GM23248 (cell line): Measurements from ENCODE around the gene SAMD8. TPM values are rescaled to one million over a fixed set of nuclear protein-coding genes. Genes with fewer than 3 reads are reported as not detected.

Experiments used
- DNase-seq: peaks from one replicate; pipeline ENCODE4 v3.0.0-alpha.2; 2015
- H2AFZ ChIP-seq: fragments of 200-600 bp; sonication (generic); 2 replicates; pipeline ENCODE4 v1.6.1; 2016; ENCODE audit warnings: antibody characterized with exemption
- H3F3A ChIP-seq: fragments of 200-600 bp; sonication (generic); 2 replicates; pipeline ENCODE4 v1.6.1; 2016; ENCODE audit warnings: mild to moderate bottlenecking, antibody characterized with exemption, mixed run types; ENCODE audit not compliant: insufficient read depth
- H3K27ac ChIP-seq: fragments of 200-600 bp; sonication (generic); 2 replicates; pipeline ENCODE4 v1.5.1; 2016; ENCODE audit warnings: mild to moderate bottlenecking
- H3K27me3 ChIP-seq: fragments of 200-600 bp; sonication (generic); replicated peaks from 2 replicates; pipeline ENCODE4 v1.6.1; 2016; ENCODE audit warnings: mild to moderate bottlenecking; ENCODE audit not compliant: insufficient read depth
- H3K36me3 ChIP-seq: fragments of 200-600 bp; sonication (generic); 2 replicates; pipeline ENCODE4 v1.6.1; 2016; ENCODE audit warnings: low read depth, mild to moderate bottlenecking
- H3K4me1 ChIP-seq: fragments of 200-600 bp; sonication (generic); 2 replicates; pipeline ENCODE4 v1.6.1; 2016; ENCODE audit warnings: mild to moderate bottlenecking; ENCODE audit not compliant: insufficient read depth
- H3K4me2 ChIP-seq: fragments of 200-600 bp; sonication (generic); one replicate; pipeline ENCODE4 v1.6.1; 2016; ENCODE audit warnings: mild to moderate bottlenecking; ENCODE audit not compliant: unreplicated experiment
- H3K4me3 ChIP-seq: fragments of 200-600 bp; sonication (generic); 2 replicates; pipeline ENCODE4 v1.5.1; 2016; ENCODE audit warnings: mild to moderate bottlenecking
- H3K79me2 ChIP-seq: fragments of 200-600 bp; sonication (generic); 2 replicates; pipeline ENCODE4 v1.6.1; 2016; ENCODE audit warnings: mild to moderate bottlenecking; ENCODE audit not compliant: insufficient read depth
- H3K9ac ChIP-seq: fragments of 200-600 bp; sonication (generic); 2 replicates; pipeline ENCODE4 v1.6.1; 2016; ENCODE audit warnings: mild to moderate bottlenecking
- H3K9me2 ChIP-seq: fragments of 200-600 bp; sonication (generic); 2 replicates; pipeline ENCODE4 v1.6.1; 2016; ENCODE audit warnings: mixed run types, mild to moderate bottlenecking, moderate library complexity; ENCODE audit not compliant: insufficient read depth
- H3K9me3 ChIP-seq: fragments of 200-600 bp; sonication (generic); one replicate; pipeline ENCODE4 v1.6.1; 2017; ENCODE audit warnings: low read depth
- H4K20me1 ChIP-seq: fragments of 200-600 bp; sonication (generic); 2 replicates; pipeline ENCODE4 v1.6.0; 2016; ENCODE audit not compliant: insufficient read depth
- EZH2 ChIP-seq: fragments of 200-600 bp; sonication (generic); IDR thresholded peaks from 2 replicates; pipeline ENCODE4 v1.6.1; 2018; ENCODE audit warnings: antibody characterized with exemption, mild to moderate bottlenecking; ENCODE audit not compliant: insufficient read depth, poor library complexity, severe bottlenecking
- EZH2phosphoT487 ChIP-seq: fragments of 200-600 bp; sonication (generic); IDR thresholded peaks from 2 replicates; pipeline ENCODE4 v1.6.1; 2018; ENCODE audit warnings: antibody characterized with exemption, moderate library complexity, mild to moderate bottlenecking, low read depth; ENCODE audit not compliant: insufficient read depth
- WGBS, 2 experiments: methylation state at CpG; one replicate each; pipeline ENCODE4 v1.1.6; 2015 to 2017; ENCODE audit warnings: low lambda C conversion rate in 2 of 2, low coverage in 1 of 2; ENCODE audit errors: missing lambda C conversion rate in 2 of 2; 5-methylcytosine and 5-hydroxymethylcytosine counted together
- in situ Hi-C: fragments of 300-500 bp; cut with MboI; formaldehyde crosslinking; loops from 2 replicates; pipeline ENCODE4 v1.15.0; 2020
- polyA plus RNA-seq: library from polyadenylated mRNA; unstranded; fragments of >200 nt; fragmentation: Nextera tagmentation; extraction: Ambion mirVana; gene quantifications from 2 replicates; pipeline ENCODE4 v1.2.1, GENCODE V29; 2016
- total RNA-seq: library from RNA; depleted of rRNA; stranded (reverse); fragments of >200 nt; shearing (Covaris generic); gene quantifications from 2 replicates; pipeline ENCODE4 v1.2.3, GENCODE V29; 2014

The SAMD8 gene
- total and polyA plus RNA-seq, 2 experiments from 2014 or later: 16.9 to 30.5 TPM

DNA sequence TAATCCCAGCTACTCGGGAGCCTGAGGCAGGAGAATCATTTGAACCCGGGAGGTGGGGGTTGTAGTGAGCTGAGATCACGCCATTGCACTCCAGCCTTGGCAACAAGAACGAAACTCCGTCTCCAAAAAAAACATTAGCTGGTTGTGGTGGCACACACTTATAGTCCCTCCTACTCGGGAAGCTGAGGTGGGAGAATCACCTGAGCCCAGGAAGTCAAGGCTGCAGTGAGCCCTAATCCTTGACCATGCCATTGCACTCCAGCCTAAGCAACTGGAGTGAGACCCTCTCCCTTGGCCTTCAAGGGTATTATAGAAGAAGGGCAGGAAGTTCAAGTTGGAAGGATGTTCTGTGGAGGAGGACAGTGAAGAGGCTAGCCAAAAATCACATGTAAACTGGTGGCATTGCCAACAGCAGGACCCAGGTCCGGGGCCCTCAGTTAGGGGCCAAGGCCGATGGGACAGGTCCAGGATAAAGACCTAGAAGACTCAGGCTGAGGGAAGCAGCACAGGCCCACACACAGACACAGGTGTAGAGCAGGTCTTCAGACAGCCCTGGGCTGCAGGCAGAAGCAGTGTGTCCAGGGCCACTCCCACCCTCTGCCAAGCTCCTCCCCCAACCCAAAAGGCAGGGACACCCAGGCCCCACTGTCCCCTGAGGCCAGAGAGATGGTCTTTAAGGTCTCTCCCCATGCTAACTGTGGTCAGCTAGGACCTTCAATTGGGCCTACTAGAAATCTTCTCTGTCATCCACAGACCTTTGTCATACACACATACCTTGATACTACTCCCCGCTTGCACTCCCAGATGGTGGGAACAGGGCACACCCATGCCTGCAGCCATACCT is 8.4 kb upstream of the SAMD8 start:
- H3K4me1 ChIP-seq: no peaks in the 10 kb centered on the region
- no peaks in the 10 kb centered on the region for H3K9me3 ChIP-seq
- in situ Hi-C loops: loop anchor here (10.0 kb wide), 1 partner anchor 858 kb away; no protein-coding TSS in a partner anchor
- no peaks in the 10 kb centered on the region for H3K27me3 ChIP-seq
- no peaks in the 10 kb centered on the region for H4K20me1 ChIP-seq
- no peaks in the 10 kb centered on the region for H3K36me3 ChIP-seq
- H3K79me2 ChIP-seq: no peaks in the 10 kb centered on the region
- H3K27ac ChIP-seq: no peak overlapping the region
- no peak overlapping the region for H2AFZ ChIP-seq
- DNase-seq: no peak
- TF ChIP-seq EZH2phosphoT487 (no peak), EZH2 (no peak)
- no peaks in the 10 kb centered on the region for H3K9me2 ChIP-seq
- no peaks in the 10 kb centered on the region for H3F3A ChIP-seq
- no peak overlapping the region for H3K4me3 ChIP-seq
- WGBS, 2 experiments: 89 to 91% methylated on average over 9 of the region's 9 CpGs
- H3K9ac ChIP-seq: no peak overlapping the region
- H3K4me2 ChIP-seq: no peak overlapping the region

DNA sequence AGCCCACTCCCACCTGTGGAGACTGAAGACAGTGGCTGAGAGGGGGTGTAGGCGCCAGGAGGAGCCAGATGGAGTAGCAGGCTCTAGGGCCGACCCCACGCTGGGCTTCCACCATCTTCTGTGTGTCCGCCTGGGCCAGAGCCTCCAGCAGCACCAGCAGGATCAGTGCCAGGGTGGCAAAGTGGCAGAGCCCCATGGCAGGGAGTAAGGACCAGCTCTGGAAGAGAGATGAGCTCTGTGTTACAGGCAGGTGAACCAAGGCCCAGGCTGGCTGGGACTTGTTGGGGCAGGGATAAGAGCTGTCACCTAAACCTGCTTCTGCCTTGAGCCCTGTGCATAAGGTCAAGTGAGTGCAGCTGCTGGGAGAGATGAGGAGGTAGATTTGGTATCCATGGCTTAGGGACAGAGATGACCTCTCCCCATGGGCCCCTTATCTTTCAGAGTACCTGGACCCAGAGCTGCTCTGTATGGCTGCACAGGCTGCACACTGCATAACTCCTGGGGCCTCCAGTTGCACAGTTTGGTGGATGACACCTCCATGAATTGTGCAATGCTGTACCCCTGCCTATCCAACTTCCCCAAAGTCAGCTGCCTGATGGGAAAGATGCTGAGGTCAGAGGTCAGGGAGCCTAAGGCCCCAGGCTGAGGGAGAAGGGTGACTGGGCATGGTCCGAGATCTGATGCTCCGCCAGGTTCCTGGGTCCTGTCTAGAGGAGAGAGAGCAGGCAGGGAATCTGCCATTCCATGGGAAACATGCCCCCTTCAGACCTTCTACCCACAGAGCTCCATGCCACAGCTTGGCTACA is 7.4 kb upstream of the SAMD8 start:
- 95 to 100% methylated on average over 5 to 6 of the region's 6 CpGs for WGBS, 2 experiments
- H4K20me1 ChIP-seq: no peaks in the 10 kb centered on the region
- H2AFZ ChIP-seq: no peak overlapping the region
- H3K27me3 ChIP-seq: no peaks in the 10 kb centered on the region
- no peaks in the 10 kb centered on the region for H3K4me1 ChIP-seq
- no peaks in the 10 kb centered on the region for H3F3A ChIP-seq
- no peak for DNase-seq
- no peak overlapping the region for H3K4me3 ChIP-seq
- no peak overlapping the region for H3K9ac ChIP-seq
- H3K4me2 ChIP-seq: no peak overlapping the region
- TF ChIP-seq EZH2: no peak
- TF ChIP-seq EZH2phosphoT487: no peak
- H3K9me3 ChIP-seq: no peaks in the 10 kb centered on the region
- no peaks in the 10 kb centered on the region for H3K9me2 ChIP-seq
- H3K36me3 ChIP-seq: no peaks in the 10 kb centered on the region
- in situ Hi-C loops: loop anchor here (10.0 kb wide), 1 partner anchor 859 kb away; no protein-coding TSS in a partner anchor
- H3K27ac ChIP-seq: no peak overlapping the region
- H3K79me2 ChIP-seq: no peaks in the 10 kb centered on the region

DNA sequence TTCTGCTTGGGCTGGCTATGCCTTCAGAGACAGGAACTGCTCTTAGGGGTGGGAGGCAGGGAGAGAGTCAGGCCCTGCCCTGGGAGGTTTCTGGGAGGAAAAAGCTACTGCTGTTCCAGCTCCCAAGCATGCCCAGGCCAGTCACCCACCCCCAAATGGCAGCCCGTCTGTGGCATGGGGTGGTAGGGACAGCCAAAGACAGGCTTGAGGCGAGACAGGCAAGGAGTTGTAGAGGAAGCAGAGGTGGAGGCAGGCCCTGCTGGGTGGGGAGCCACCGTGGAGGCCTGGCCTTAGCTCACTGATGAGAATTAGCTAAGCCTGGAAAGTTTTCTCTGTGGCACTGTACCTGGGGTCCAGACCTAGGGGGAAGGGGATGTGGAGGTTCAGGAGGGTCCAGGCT is 6.6 kb upstream of the SAMD8 start:
- WGBS, 2 experiments: 74 to 81% methylated on average over 3 of the region's 3 CpGs
- H3K27ac ChIP-seq: no peak overlapping the region
- H3K9me3 ChIP-seq: no peaks in the 10 kb centered on the region
- H3K36me3 ChIP-seq: no peaks in the 10 kb centered on the region
- H3K9ac ChIP-seq: no peak overlapping the region
- H3F3A ChIP-seq: peaks cover 4% of the 10 kb centered on the region; the same call in 1 of the 2 replicates
- no peaks in the 10 kb centered on the region for H3K27me3 ChIP-seq
- no peak overlapping the region for H2AFZ ChIP-seq
- no peak overlapping the region for H3K4me3 ChIP-seq
- in situ Hi-C loops: loop anchor here (10.0 kb wide), 1 partner anchor 860 kb away; no protein-coding TSS in a partner anchor
- TF ChIP-seq EZH2phosphoT487 (no peak), EZH2 (no peak)
- H3K79me2 ChIP-seq: no peaks in the 10 kb centered on the region
- DNase-seq: no peak
- H4K20me1 ChIP-seq: no peaks in the 10 kb centered on the region
- no peak overlapping the region for H3K4me2 ChIP-seq
- H3K9me2 ChIP-seq: no peaks in the 10 kb centered on the region
- no peaks in the 10 kb centered on the region for H3K4me1 ChIP-seq

DNA sequence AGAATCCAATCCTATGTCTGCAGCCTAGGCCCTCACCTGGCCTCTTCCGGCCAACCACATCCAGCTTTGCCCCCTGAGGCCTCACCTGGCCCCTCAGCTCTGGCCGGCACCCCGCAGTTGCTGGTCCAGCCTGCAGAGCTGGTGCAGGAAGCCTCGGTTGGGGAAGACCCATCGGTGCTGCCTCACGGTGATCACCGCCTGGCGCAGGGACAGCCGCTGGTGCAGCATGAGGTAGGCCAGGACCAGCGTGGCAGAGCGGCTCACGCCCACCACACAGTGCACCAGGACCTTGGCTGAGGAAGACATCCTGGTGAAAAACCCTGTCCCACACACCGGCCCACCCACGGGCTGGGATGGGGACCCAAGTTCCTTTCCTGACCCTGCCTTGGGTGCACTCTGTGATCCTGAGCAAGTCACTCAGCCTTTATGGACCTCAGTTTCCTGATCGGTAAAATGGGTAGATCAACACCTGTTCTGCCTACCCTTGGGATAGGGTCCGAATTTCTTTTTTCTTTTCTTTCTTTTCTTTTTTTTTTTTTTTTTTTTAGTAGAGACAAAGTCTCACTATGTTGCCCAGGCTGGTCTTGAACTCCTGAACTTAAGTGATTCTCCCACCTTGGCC is 5.8 kb upstream of the SAMD8 start:
- DNase-seq: no peak
- no peaks in the 10 kb centered on the region for H3K27me3 ChIP-seq
- no peaks in the 10 kb centered on the region for H3K79me2 ChIP-seq
- H4K20me1 ChIP-seq: no peaks in the 10 kb centered on the region
- no peaks in the 10 kb centered on the region for H3K4me1 ChIP-seq
- 90 to 93% methylated on average over 15 of the region's 16 CpGs for WGBS, 2 experiments
- H3K4me2 ChIP-seq: no peak overlapping the region
- H3K9me3 ChIP-seq: no peaks in the 10 kb centered on the region
- no peak overlapping the region for H3K9ac ChIP-seq
- no peak overlapping the region for H2AFZ ChIP-seq
- in situ Hi-C loops: loop anchor here (10.0 kb wide), 1 partner anchor 861 kb away; no protein-coding TSS in a partner anchor
- H3F3A ChIP-seq: peaks cover 12% of the 10 kb centered on the region
- H3K36me3 ChIP-seq: no peaks in the 10 kb centered on the region
- H3K4me3 ChIP-seq: no peak overlapping the region
- no peaks in the 10 kb centered on the region for H3K9me2 ChIP-seq
- no peak overlapping the region for H3K27ac ChIP-seq
- TF ChIP-seq EZH2 (no peak), EZH2phosphoT487 (no peak)
